ENCODE results near the gene TMEM62. TPM values are rescaled to one million over a fixed set of nuclear protein-coding genes. Genes with fewer than 3 reads are reported as not detected.

The TMEM62 gene
- total and polyA plus RNA-seq, 2 of the 8 experiments (the other 6 are each of a cell fraction or from before 2014, with no cell fraction given) = 2.0 to 4.0 TPM

GRCh38 chr15:43210807-43211206 lies 77.4 kb downstream of the TMEM62 start:
- Histone ChIP-seq H4K20me1 (replicated peaks in 1 of 2; ENCODE audit: control insufficient read depth in 1 of 2, insufficient read depth in 2 of 2, low read length in 2 of 2) (no peaks in the 10 kb centered on the region), H2BK120ac (replicated peaks; ENCODE audit: low read depth, low read length) (no peak overlapping the region), H2BK5ac (ENCODE audit: low read depth, low read length) (no peak overlapping the region), H2AFZ (ENCODE audit: low read length) (no peak overlapping the region), H3K23ac (ENCODE audit: insufficient read length) (no peak overlapping the region), H3K23me2 (ENCODE audit: low read depth, low read length) (no peaks in the 10 kb centered on the region), H4K91ac (replicated peaks; ENCODE audit: insufficient read length, low read length) (no peak overlapping the region), H3K4me1 (replicated peaks in 1 of 4; ENCODE audit: control insufficient read depth in 3 of 4, insufficient read depth in 4 of 4, low read length in 3 of 4) (peaks cover 0 to 3% (median 0%) of the 10 kb centered on the region in 4 experiments; a peak in 2 of 7 replicates), H3K4ac (replicated peaks; ENCODE audit: insufficient read length, low read depth, low read length) (no peak overlapping the region), H2BK12ac (ENCODE audit: low read depth, low read length) (no peak overlapping the region), H3K9me3 (ENCODE audit: insufficient read depth in 2 of 2, low read depth in 1 of 2, low read length in 1 of 2) (no peaks in the 10 kb centered on the region), H2BK15ac (ENCODE audit: low read length) (no peak overlapping the region), H3K18ac (ENCODE audit: extremely low read depth, low read length) (no peak overlapping the region), H3K14ac (ENCODE audit: insufficient read length) (no peak overlapping the region), H3K27ac (ENCODE audit: low read depth, low read length) (no peak overlapping the region), H3K36me3 (ENCODE audit: control insufficient read depth in 2 of 4, insufficient read depth in 4 of 4, low read length in 3 of 4) (no peaks in the 10 kb centered on the region), H3K4me3 (ENCODE audit: extremely low read depth in 1 of 4, insufficient read depth in 2 of 4, low read depth in 3 of 4, low read length in 4 of 4) (no peak overlapping the region), H2AK5ac (ENCODE audit: low read depth, low read length) (no peak overlapping the region), H3K9ac (replicated peaks in 1 of 4; ENCODE audit: extremely low read depth in 1 of 4, low read depth in 3 of 4, low read length in 3 of 4) (no peak overlapping the region), H4K8ac (ENCODE audit: extremely low read depth, insufficient read depth, low read length) (peak overlapping the region; percentile 31; the same call in 1 of the 2 replicates), H3K79me1 (ENCODE audit: low read depth, low read length) (no peaks in the 10 kb centered on the region), H4K5ac (ENCODE audit: insufficient read length, low read depth, low read length) (no peak overlapping the region), H3K56ac (replicated peaks; ENCODE audit: insufficient read length, low read depth, low read length) (no peak overlapping the region), H3K79me2 (ENCODE audit: control insufficient read depth in 1 of 2, insufficient read depth in 2 of 2, low read length in 2 of 2) (no peaks in the 10 kb centered on the region), H2BK20ac (ENCODE audit: low read length) (peak overlapping the region; percentile 61; the same call in 1 of the 2 replicates), H3K4me2 (ENCODE audit: insufficient read depth in 1 of 2, low read depth in 2 of 2, low read length in 2 of 2) (no peak overlapping the region), H3K27me3 (replicated peaks in 1 of 4; ENCODE audit: control insufficient read depth in 3 of 4, extremely low read depth in 1 of 4, insufficient read depth in 3 of 4, low read length in 3 of 4) (no peaks in the 10 kb centered on the region)
- ChIA-PET CTCF (ENCODE audit: partially characterized antibody) (interaction anchor here (0.6 to 9.6 kb wide), 13 partner anchors 10 to 91 kb away, joined by 3 to 109 read pairs (median 4); partner anchors contain the start of genes EPB42, TGM5 and TGM7), POLR2A (ENCODE audit: partially characterized antibody) (no interaction called here)
- WGBS, 2 experiments (ENCODE audit: extremely low coverage in 1 of 2, insufficient coverage in 1 of 2, insufficient read length in 1 of 2, insufficient replicate concordance in 2 of 2, low coverage in 1 of 2, low lambda C conversion rate in 2 of 2, missing lambda C conversion rate in 1 of 2) = 91% methylated on average over 9 of the region's 9 CpGs; no CpG with 5 or more reads in 1 of the 2 experiments
- TF ChIP-seq EZH2 (IDR thresholded peaks at IDR 0.05; ENCODE audit: low read depth, low read length, severe bottlenecking) (no peak), RAD21 (IDR thresholded peaks at IDR 0.05 in 1 of 2, conservative IDR thresholded peaks at IDR 0.05 in 1 of 2; ENCODE audit: low read depth in 2 of 2, low read length in 2 of 2) (0 out of 4 replicates have a peak, but pooled peaks of 1 of the 2 experiments have one; percentile 2)
- DNase-seq (ENCODE audit: low read depth in 1 of 2, low spot score in 2 of 2) (no peak), FAIRE-seq (no peak)
